Body of pancreas (tissue), 2 donors: ENCODE measurements around the gene ZFP36L1. TPM values are rescaled to one million over a fixed set of nuclear protein-coding genes. Genes with fewer than 3 reads are reported as not detected.

Source experiments
- total RNA-seq, 2 donors: library from RNA; depleted of rRNA; stranded (reverse); fragments of >200 nt; gene quantifications; one replicate each; pipeline ENCODE4 v1.1.0, GENCODE V29; 2016

The ZFP36L1 gene
- total RNA-seq, 2 donors from 2014 or later, result 155 to 365 TPM

Other genes starting within 250 kb of the ZFP36L1 start
- 10 to 100 TPM; 84.8 to 93.6 TPM for gene ACTN1, start 186.2 kb upstream of the ZFP36L1 start, total RNA-seq